ENCODE measurements around the gene GDF10. TPM values are rescaled to one million over a fixed set of nuclear protein-coding genes. Genes with fewer than 3 reads are reported as not detected.

Gene GDF10
- total RNA-seq, 1 donor from 2014 or later, result 1.8 TPM

GRCh38 chr10:47264797-47265281 is 35.2 kb upstream of the GDF10 start:
- no peaks in the 10 kb centered on the region for H3K36me3 Mint-ChIP-seq
- TF ChIP-seq CTCF (IDR thresholded peaks at IDR 0.05; ENCODE audit: unreplicated experiment), result no peak
- H3K4me1 Mint-ChIP-seq, result no peaks in the 10 kb centered on the region
- peaks cover 29% of the 10 kb centered on the region for H3K27me3 Mint-ChIP-seq (ENCODE audit: low read depth)
- H3K9me3 Mint-ChIP-seq, result no peaks in the 10 kb centered on the region
- H3K27ac Mint-ChIP-seq, result no peak overlapping the region
- no peak overlapping the region for H3K4me3 Mint-ChIP-seq
- DNase-seq (ENCODE audit: low spot score in 2 of 2, unreplicated experiment in 2 of 2), result no peak

- TF ChIP-seq CTCF (IDR thresholded peaks at IDR 0.05; ENCODE audit: unreplicated experiment), result no peak
- H3K9me3 Mint-ChIP-seq, result peaks cover 4% of the 10 kb centered on the region
- no peaks in the 10 kb centered on the region for H3K4me1 Mint-ChIP-seq
- H3K27me3 Mint-ChIP-seq (ENCODE audit: low read depth), result peaks cover 28% of the 10 kb centered on the region
- no peaks in the 10 kb centered on the region for H3K36me3 Mint-ChIP-seq
- no peak overlapping the region for H3K27ac Mint-ChIP-seq
- DNase-seq (ENCODE audit: low spot score in 2 of 2, unreplicated experiment in 2 of 2), result no peak
- no peak overlapping the region for H3K4me3 Mint-ChIP-seq
Measured at GRCh38 chr10:47266602-47267001, 33.4 kb upstream of the GDF10 start.

GRCh38 chr10:47268696-47269095 is 31.3 kb upstream of the GDF10 start:
- Mint-ChIP-seq H3K27me3 (ENCODE audit: low read depth) (peaks cover 24% of the 10 kb centered on the region), H3K4me1 (no peaks in the 10 kb centered on the region)

GRCh38 chr10:47269294-47269693 is 30.7 kb upstream of the GDF10 start:
- Mint-ChIP-seq H3K36me3 (no peaks in the 10 kb centered on the region), H3K27ac (no peak overlapping the region), H3K27me3 (ENCODE audit: low read depth) (peaks cover 19% of the 10 kb centered on the region), H3K4me3 (no peak overlapping the region), H3K4me1 (no peaks in the 10 kb centered on the region), H3K9me3 (peaks cover 21% of the 10 kb centered on the region)
- no peak for TF ChIP-seq CTCF (IDR thresholded peaks at IDR 0.05; ENCODE audit: unreplicated experiment)
- DNase-seq (ENCODE audit: low spot score in 2 of 2, unreplicated experiment in 2 of 2), result no peak

More at GRCh38 chr10:47268696-47269095, 31.3 kb upstream of the GDF10 start:
- Mint-ChIP-seq H3K9me3 (peaks cover 15% of the 10 kb centered on the region), H3K27ac (no peak overlapping the region), H3K4me3 (no peak overlapping the region), H3K36me3 (no peaks in the 10 kb centered on the region)
- TF ChIP-seq CTCF (IDR thresholded peaks at IDR 0.05; ENCODE audit: unreplicated experiment), result no peak
- DNase-seq (ENCODE audit: low spot score in 2 of 2, unreplicated experiment in 2 of 2), result no peak

- DNase-seq (ENCODE audit: low spot score in 2 of 2, unreplicated experiment in 2 of 2), result no peak
- Mint-ChIP-seq H3K36me3 (no peaks in the 10 kb centered on the region), H3K9me3 (peaks cover 20% of the 10 kb centered on the region)
Measured at GRCh38 chr10:47276071-47276470, 23.9 kb upstream of the GDF10 start.

More at GRCh38 chr10:47276071-47276470, 23.9 kb upstream of the GDF10 start:
- peaks cover 18% of the 10 kb centered on the region for H3K27me3 Mint-ChIP-seq (ENCODE audit: low read depth)
- H3K4me3 Mint-ChIP-seq, result no peak overlapping the region
- no peaks in the 10 kb centered on the region for H3K4me1 Mint-ChIP-seq
- H3K27ac Mint-ChIP-seq, result no peak overlapping the region
- TF ChIP-seq CTCF (IDR thresholded peaks at IDR 0.05; ENCODE audit: unreplicated experiment), result no peak

Measured in mesothelial cell of epicardium (in vitro differentiated cells).